Right hindlimb (tissue), 1 donor: ENCODE measurements around the gene APOC3.

Source experiments
- DNase-seq: peaks from one replicate; pipeline ENCODE4 v3.0.0-alpha.2; 2018

APOC3 gene

DNA sequence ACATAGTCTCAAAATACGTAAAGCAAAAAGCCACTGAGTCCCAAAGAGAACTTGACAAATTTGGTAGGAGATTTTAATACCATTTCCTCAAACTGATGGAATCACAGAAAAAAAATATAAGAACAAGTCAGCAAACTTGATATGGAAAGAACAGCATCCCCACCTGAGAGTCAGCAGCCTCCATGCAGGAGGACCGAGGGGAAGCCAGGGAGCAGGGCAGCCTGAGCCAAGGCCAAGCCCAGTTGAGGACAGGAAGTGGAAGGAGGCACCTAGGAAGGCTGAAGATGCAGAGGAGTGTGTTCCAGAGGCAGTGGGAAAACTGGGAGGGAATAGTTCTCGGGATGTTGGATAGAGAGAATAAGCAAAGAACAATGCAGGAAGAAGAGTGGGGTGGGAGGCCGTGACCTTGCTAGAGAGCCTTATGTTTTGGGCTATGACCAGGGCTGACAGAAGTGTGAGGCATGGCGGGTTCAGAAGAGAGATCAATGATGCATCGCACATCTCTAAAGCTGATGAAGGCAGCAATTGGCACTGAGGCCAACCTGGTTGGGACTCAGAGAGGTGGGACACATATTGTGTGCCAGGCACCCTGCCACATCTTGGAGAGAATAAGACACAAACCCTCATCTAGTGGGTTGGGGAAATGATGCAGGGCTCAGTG is 22.0 kb upstream of the APOC3 start:
- no peak for DNase-seq

DNA sequence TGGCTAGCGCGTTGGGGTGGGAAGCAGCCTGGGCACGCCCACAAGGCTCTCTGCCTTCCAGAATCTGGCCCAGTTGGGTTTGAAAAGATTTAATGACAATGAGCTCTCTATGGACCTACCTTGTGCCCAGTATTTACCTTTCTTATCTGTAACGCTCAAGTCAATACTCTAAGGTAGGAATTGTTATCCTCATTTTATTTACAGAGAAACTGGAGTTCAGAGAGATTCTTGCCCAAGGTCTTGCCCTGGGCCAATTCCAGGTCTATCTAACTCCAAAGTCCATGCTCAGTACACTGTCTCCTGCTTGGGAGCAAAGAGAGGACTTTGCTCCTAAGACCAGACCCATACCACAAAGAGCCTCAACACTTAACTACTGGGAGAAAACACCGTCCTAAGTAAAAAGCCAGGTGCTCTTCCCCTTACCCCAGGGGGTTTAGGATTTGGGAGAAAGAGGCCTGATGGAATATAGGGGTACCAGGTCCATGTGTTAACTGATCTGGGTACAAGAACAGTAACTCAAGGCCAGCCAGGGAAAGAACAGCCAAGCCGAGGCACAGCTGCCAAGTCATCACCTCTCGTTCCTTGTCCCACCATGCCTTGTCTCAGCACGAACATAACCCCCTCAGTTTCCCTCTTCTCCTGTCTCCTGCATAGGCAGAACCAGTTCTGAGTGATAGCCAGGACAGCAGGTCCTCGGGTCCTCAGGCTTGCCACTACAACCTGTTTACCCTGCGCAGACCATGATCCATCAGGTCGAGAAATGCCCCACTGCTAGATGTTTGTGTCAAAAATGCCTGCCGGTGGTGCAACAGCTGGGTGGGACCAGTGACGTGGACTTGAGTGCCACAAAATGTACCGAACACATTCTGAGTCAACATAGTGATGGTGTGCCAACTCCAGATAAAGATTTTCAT is 21.2 kb upstream of the APOC3 start:
- DNase-seq = no peak

DNA sequence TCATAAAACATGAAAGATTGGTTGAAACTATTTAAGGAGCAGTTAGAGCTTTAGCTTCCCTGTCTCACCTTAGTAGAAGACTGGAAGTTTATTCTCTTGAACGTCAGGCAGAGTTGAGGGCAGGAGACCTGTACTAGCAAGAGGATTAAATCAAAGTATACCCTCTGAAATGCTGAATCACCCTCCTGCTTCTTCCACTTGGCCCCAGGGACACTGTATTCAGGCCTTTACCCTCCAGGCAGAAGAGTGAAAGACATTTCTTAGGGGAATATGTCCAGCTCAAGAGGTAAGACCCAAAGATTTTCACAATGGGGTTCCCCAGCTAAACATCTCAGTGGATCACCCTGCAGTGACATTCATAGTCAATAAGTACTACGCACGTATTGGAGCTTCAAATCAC is 18.5 kb upstream of the APOC3 start:
- no peak for DNase-seq

DNA sequence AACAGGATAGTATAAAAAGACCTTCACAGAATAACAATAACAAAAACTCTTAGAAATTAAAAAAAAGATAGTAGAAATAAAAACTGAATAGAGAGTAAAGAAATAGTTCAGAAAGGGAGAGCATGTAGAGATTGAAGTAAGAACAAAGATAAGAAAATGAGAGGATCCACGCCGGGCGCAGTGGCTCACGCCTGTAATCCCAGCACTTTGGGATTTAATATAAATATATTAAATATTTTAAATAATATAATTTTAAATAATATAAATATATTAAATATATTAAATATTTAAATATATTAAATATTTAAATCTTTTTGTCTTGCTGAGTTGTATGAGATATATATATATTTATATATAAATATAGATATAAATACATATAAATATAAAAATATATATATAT is 17.6 kb upstream of the APOC3 start:
- DNase-seq = no peak

DNA sequence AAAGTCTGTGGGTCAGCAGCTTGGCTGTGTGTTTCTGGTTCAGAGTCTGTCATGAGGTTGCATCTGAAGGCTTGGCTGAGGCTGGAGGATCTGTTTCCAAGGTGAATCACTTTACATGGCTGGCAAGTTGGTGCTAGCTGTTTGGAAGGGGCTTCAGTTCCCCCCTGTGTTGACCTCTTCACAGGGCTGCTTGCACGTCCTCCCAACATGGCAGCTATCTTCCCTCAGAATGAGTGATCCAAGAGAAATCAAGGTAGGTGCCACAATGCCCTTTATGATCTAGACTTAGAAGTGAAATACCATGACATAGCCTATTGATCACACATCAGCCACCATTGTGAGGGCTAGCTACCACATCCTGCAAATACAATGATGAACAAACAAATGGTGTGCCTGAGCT is 16.5 kb upstream of the APOC3 start:
- no peak for DNase-seq

DNA sequence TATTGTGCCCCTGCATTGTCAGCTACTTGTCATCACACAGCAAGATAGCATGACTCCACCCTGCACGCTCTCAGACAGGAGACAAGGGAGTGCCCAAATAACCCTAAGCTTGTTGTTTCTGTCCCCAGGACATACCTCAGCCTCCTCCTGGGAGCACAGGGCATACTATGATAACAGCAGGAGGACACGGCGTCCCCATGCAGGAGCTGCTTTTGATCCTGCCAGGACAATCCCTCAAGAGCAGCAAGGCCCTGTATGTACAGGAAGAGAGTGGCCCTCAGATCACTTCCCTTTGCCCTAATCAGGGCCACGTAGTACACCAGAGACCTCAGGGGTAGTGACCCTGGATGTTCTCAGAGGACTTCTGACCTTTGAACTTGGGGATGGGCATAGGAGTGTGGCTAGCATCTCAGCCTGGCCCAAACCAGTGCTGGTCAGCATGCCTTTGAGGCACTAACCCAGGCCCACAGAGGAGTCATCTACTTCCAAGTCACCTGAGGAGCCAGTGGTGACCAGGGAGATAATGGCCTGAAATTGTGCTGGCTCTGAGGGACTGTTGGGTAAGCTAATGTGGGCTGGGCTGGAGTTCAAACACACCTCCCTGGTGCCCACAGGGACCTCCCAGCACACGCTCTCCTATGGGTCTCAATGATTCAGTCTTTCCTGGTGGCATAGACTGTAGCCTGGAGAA is 15.8 kb upstream of the APOC3 start:
- no peak for DNase-seq

DNA sequence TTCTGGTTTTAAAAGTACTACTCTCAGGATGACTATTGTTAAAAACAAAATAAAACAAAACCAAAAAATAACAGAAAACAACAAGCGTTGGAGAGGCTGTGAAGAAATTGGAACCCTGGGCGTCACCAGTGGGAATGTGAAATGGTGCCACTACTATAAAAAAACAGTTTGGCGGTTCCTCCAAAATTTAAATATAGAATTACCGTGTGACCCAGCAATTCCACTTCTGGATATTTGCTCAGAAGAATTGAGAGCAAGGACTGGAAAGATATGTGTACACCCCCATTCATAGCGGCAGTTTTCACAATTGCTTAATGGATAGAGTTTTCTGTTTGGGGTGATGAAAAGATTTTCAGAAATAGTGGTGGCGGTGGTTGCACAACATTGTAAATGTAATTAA is 15.2 kb upstream of the APOC3 start:
- no peak for DNase-seq

DNA sequence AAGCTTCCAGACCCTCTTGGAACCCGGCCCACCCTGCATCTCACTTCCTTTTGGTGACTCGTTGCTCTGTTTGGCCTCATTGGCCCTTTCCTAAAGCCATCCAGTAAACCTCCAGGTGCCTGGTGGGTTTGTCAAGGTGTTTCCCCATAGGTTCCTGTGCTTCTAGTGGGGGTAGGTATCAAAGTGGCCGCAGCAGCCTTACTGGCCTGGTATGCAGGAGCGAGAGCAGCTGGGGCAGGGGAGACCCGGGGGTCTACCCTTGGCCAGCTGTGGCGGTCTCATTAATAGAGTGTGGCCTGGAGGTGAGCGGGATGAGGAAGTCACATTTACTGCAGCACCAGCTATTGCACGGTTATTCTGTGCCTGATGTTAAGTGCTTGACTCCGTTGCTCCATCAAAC is 10.7 kb upstream of the APOC3 start:
- DNase-seq = no peak

DNA sequence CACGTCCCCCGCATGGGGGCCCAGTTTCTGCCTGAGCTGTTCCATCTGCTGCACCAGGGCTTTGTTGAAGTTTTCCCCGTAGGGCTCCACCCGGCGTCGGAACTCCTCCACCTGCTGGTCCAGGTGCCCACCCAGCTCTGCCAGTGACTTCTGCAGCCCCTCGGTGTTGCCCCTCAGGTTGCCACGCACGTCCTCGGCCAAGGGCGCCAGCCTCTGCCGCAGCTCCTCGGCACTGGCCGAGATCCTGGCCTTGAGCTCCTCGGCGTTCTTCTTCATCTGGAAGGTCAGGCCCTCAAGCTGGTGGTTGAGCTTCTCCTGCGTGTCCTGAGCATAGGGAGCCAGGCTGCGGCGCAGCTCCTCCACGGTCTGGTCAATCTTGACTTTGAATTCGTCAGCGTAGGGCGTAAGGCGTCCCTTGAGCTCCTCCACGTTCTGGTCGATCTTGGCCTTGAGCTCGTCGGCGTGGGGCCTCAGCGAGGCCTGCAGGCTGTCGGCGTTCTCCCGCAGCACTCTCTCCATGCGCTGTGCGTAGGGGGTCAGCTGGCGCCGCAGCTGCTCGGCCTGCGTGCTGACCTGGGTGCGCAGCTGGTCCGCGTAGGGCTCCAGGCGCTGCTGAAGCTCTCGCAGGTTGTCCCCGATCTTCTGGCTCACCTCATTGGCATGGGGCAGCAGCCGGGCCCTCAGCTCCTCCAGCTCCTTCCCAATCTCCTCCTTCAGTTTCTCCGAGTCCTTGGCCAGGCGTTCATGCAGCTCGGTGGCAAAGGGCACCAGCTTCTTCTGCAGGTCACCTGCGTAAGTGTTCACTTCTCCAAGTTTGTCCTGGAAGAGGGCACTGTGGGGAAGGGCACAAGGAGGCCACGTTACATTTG is 8.4 kb upstream of the APOC3 start:
- no peak for DNase-seq

DNA sequence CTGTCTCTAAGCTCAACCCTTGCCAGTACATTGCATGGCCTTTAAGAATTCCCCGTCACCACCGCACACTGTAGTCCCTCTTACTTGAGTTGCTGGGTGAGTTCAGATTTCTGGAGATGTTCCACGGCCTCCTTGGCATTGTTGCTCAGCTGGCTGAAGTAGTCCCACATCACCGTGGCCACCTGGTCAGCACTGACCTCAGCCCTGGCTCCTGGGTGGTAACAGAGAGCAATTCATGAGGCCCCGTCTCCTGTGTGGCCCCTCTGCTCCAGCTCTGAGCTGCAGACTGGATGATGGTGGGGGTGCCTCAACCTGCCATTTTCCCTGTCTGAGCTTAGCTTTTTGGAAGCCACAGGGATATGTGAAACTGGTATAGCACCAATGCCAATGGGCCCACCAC is 7.1 kb upstream of the APOC3 start:
- no peak for DNase-seq

DNA sequence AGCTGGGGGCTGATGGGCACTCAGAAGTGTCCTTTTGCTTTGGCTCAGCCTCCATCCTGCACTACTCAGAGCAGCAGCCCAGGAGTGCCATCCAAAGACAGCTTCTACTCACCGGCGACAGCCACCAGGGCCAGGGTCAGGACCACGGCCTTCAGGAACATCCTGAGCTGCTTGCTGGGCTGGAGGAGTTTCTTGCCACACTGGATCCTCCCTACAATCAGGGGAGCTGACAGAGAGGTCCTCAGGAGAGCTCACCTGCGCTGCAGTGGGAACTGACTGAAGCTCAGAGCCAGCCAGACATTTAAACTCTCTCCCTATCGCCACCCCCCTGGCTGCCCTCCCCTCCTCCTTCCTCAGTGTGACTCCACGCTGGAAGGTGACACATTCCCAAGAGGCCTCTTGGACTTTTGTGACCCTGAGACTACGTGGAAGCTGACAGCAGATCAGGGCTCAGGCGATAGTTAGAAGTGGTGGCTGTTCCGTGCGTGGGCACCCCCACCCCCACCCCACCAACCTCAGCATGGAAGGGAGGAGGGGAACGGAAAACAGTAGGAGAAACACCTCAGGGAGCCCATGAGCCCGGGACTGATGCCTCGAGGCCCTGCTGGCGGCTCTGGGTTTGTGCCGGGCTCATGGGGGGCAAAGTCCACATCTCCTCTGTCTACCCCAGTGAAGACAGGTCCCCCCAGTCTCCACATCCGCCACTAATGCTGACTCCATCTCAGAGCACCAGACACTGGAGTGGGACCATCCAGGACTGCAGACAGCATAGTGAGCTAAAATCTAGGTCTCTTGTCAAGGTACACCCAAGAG is 6.5 kb upstream of the APOC3 start, which contains the start of gene APOA4:
Gene APOA4 (minus strand): TSS at position 274 of the 813 bp plus-strand sequence. CDS start 113 bp downstream, at position 161.
- DNase-seq = no peak

DNA sequence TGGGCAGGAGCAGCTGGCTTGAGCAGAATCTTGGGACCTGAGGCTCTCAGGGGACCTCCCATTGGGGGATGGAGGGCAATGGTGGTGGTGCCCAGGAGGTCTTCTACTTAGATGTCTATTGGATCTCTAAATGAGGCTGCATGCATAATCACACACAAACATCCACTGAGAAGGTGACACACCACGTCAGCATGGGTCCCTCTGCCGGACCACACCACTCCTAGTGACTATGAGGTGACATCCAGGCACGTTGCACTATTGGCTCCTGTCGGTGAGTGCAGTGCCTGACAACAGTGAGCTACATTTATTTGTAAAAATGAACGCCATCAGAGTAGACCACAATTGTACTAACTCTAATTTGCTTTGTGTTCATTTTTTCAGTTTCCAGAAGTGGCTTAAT is 4.3 kb upstream of the APOC3 start:
- no peak for DNase-seq

DNA sequence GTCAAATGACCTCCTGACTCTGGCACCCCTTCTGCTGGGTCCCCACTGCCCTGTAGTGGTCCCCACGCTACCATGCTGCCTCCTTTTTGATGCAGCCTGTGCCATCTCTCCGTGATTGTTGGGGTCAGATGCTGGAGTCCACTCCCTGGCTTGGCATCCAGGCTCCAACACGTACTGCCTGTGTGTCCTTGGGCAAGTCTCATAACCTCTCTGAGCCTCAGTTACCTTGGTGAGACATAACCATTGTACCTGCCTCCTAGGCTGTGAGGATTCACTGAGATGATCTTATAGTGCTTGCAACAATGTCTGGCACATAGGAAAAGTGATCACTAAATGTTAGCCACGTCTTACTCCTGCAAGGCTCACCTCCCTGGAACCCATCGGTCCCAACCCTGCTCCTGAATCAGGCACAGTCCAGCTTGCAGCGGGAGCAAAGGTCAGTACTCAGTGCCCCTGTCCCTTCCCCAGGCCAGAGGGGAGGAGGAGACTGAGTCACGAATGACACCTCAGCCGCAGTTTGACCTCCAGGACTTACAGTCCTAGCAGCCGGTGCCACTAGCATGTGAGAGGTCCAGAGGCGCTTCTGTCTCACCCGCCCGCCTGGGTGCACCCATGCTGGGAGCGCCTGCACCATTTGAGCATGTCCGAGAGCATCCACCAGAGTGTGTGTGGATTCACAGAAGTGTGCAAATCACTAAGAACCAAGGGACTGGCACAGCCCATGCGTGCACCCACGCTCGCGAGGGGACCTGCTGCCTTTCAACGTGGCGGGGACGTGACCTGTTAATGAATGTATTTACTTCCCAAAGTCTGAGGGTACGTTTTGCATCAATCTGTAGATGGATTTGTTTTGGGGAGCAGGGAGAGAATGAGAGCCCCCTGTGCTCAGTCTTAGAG is 3.6 kb upstream of the APOC3 start:
- no peak for DNase-seq

DNA sequence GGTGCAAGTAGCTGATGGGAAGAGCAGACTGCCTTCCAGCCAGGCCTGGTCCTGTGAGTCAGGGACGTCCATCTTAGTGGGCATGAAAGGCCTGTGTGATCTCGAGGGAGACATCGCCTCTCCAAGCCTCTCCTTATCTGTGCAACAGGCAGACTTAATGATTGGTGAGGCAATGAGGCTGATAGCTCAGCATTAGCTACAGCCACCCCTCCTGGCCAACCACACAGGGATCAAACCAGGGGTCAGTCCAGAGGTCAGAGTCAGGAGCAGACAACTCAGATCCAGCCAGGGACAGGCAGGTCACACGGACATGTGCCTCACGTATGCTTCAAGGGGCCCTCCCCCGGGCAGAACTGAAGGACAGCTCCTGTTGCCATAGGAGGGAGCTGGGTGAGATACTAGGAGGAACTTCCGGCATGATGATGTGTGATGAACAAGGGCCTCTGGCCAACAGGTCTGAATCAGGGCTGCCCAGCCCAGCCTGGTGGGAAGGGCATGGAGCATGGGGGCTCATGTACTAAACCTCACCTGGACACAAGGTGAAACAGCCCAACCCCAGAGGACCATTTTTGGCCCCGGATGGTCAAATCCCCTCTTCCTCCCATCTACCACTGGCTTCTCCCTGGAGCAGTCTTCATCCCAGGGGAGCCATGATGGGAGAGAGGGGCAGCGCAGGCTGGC is 2.8 kb upstream of the APOC3 start:
- DNase-seq = no peak

DNA sequence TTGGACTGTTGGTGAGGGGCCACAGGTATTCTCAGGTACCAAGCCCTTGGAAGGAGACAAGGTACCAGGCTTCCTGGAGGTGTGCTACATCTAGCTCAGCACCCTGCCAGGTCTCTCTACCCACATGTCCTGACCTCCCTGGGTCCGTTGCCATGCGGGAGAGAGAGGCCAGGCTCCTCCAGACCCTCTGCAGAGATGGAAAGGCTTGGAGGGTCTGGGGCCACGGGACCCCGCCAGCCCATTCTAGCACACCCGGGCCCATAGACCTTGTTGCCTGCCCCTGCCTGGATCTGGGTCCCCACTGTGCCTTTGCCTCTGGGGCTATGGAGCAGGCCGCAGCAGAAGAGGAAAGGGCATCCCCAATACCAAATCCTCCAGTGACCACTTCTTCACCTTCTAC is 2.2 kb upstream of the APOC3 start:
- DNase-seq = no peak

DNA sequence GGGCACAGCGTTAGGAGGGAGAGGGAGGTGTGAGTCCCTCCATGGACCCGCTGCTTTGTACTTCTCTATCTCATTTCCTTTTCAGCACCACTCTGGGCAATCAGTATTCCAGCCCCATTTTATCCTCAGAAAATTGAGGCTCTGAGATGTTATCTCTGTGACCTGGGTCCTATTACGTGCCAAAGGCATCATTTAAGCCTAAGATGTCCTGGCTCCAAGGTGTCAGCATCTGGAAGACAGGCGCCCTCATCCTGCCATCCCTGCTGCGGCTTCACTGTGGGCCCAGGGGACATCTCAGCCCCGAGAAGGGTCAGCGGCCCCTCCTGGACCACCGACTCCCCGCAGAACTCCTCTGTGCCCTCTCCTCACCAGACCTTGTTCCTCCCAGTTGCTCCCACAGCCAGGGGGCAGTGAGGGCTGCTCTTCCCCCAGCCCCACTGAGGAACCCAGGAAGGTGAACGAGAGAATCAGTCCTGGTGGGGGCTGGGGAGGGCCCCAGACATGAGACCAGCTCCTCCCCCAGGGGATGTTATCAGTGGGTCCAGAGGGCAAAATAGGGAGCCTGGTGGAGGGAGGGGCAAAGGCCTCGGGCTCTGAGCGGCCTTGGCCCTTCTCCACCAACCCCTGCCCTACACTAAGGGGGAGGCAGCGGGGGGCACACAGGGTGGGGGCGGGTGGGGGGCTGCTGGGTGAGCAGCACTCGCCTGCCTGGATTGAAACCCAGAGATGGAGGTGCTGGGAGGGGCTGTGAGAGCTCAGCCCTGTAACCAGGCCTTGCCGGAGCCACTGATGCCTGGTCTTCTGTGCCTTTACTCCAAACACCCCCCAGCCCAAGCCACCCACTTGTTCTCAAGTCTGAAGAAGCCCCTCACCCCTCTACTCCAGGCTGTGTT is 829 bp upstream of the APOC3 start:
- DNase-seq = peak; percentile 10

DNA sequence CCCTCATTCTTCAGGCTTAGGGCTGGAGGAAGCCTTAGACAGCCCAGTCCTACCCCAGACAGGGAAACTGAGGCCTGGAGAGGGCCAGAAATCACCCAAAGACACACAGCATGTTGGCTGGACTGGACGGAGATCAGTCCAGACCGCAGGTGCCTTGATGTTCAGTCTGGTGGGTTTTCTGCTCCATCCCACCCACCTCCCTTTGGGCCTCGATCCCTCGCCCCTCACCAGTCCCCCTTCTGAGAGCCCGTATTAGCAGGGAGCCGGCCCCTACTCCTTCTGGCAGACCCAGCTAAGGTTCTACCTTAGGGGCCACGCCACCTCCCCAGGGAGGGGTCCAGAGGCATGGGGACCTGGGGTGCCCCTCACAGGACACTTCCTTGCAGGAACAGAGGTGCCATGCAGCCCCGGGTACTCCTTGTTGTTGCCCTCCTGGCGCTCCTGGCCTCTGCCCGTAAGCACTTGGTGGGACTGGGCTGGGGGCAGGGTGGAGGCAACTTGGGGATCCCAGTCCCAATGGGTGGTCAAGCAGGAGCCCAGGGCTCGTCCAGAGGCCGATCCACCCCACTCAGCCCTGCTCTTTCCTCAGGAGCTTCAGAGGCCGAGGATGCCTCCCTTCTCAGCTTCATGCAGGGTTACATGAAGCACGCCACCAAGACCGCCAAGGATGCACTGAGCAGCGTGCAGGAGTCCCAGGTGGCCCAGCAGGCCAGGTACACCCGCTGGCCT is 641 bp downstream of the APOC3 start:
- DNase-seq = no peak

DNA sequence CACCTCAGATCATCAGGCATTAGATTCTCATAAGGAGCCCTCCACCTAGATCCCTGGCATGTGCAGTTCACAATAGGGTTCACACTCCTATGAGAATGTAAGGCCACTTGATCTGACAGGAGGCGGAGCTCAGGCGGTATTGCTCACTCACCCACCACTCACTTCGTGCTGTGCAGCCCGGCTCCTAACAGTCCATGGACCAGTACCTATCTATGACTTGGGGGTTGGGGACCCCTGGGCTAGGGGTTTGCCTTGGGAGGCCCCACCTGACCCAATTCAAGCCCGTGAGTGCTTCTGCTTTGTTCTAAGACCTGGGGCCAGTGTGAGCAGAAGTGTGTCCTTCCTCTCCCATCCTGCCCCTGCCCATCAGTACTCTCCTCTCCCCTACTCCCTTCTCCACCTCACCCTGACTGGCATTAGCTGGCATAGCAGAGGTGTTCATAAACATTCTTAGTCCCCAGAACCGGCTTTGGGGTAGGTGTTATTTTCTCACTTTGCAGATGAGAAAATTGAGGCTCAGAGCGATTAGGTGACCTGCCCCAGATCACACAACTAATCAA is 2.2 kb downstream of the APOC3 start:
- DNase-seq = no peak
